DMS53 (cell line): ENCODE results near the gene IL1RAP.
A peak's percentile ranks its signal among the peaks of the same experiment; 100 is the strongest.

Experiments used
- DNase-seq: peaks from one replicate; lab custom pipeline; 2025; lab: John Stamatoyannopoulos, UW

The IL1RAP gene

GRCh38 chr3:190614226-190615059 is 100.6 kb downstream of the IL1RAP start:
- no peak for DNase-seq

- no peak for DNase-seq
These were observed 101.1 kb downstream of the IL1RAP start for GRCh38 chr3:190615060-190615384.

GRCh38 chr3:190615607-190616006 is 101.7 kb downstream of the IL1RAP start:
- no peak for DNase-seq

GRCh38 chr3:190616637-190617036 is 102.8 kb downstream of the IL1RAP start:
- no peak for DNase-seq

GRCh38 chr3:190617185-190617584 is 103.3 kb downstream of the IL1RAP start:
- peak; percentile 84 for DNase-seq

GRCh38 chr3:190618330-190619030 is 104.6 kb downstream of the IL1RAP start:
- DNase-seq, result no peak

- no peak for DNase-seq
These were observed 105.5 kb downstream of the IL1RAP start for GRCh38 chr3:190619353-190619752.

- DNase-seq, result no peak
These were observed 105.9 kb downstream of the IL1RAP start for GRCh38 chr3:190619761-190620160.

GRCh38 chr3:190620886-190621608 is 107.2 kb downstream of the IL1RAP start:
- DNase-seq, result no peak

GRCh38 chr3:190621927-190622326 is 108.0 kb downstream of the IL1RAP start:
- no peak for DNase-seq

GRCh38 chr3:190624282-190624681 is 110.4 kb downstream of the IL1RAP start:
- DNase-seq, result no peak

GRCh38 chr3:190626951-190627620 is 113.2 kb downstream of the IL1RAP start:
- no peak for DNase-seq

GRCh38 chr3:190629088-190629487 is 115.2 kb downstream of the IL1RAP start:
- no peak for DNase-seq

- DNase-seq, result no peak
These were observed 117.4 kb downstream of the IL1RAP start for GRCh38 chr3:190631295-190631694.

- no peak for DNase-seq
These were observed 127.7 kb downstream of the IL1RAP start for GRCh38 chr3:190641564-190641963.

- DNase-seq, result no peak
These were observed 128.1 kb downstream of the IL1RAP start for GRCh38 chr3:190642016-190642415.

GRCh38 chr3:190644035-190644434 is 130.2 kb downstream of the IL1RAP start:
- DNase-seq, result no peak

- DNase-seq, result no peak
These were observed 130.9 kb downstream of the IL1RAP start for GRCh38 chr3:190644766-190645165.

GRCh38 chr3:190645932-190646460 is 132.1 kb downstream of the IL1RAP start:
- no peak for DNase-seq

GRCh38 chr3:190646996-190647395 is 133.1 kb downstream of the IL1RAP start:
- DNase-seq, result no peak

- DNase-seq, result no peak
These were observed 142.0 kb downstream of the IL1RAP start for GRCh38 chr3:190655933-190656332.

GRCh38 chr3:190658106-190658505 is 144.2 kb downstream of the IL1RAP start:
- no peak for DNase-seq
